T-cell (primary cell): ENCODE data around the gene PUS7. TPM values are rescaled to one million over a fixed set of nuclear protein-coding genes. Genes with fewer than 3 reads are reported as not detected.

Experiments used
- ATAC-seq, 4 experiments: fragments of 200-7000 bp in 3 of 4; fragments of 150-1000 bp in 1 of 4; cut with Tn5 transposase; replicated peaks in 1 of 4; 1 replicate in 3 of 4; 2 replicates in 1 of 4; pipeline ENCODE4 v1.10.0; 2021; ENCODE audit warnings: moderate library complexity in 3 of 4, mild to moderate bottlenecking in 2 of 4, moderate number of reproducible peaks in 1 of 4
- CTCF ChIA-PET, 2 donors: fragments of 300-600 bp; sonication (Branson Sonifier 250); formaldehyde crosslinking; loops; one replicate each; lab custom pipeline; 2022; ENCODE audit warnings: antibody characterized with exemption in 2 of 2; lab: Charles Lee
- POLR2A ChIA-PET, 2 donors: fragments of 300-600 bp; sonication (Branson Sonifier 250); formaldehyde crosslinking; loops; one replicate each; lab custom pipeline; 2022; ENCODE audit warnings: antibody characterized with exemption in 2 of 2; lab: Charles Lee
- DNase-seq, 35 experiments: peaks; one replicate each; pipeline versions ENCODE4 v3.0.0 to v3.0.0-alpha.2; 2013 to 2023
- H3K27ac ChIP-seq: one replicate; pipeline ENCODE4 v1.5.1; 2013; ENCODE audit warnings: low read length
- H3K27me3 ChIP-seq, 2 experiments: replicated peaks in 1 of 2; 1 replicate in 1 of 2; 2 replicates in 1 of 2; pipeline versions ENCODE4 v1.6.1 to v1.7.0; 2013; ENCODE audit warnings: low read length in 1 of 2, mixed read lengths in 1 of 2; ENCODE audit not compliant: control insufficient read depth in 2 of 2, insufficient read depth in 2 of 2; ENCODE audit errors: extremely low read depth in 1 of 2
- H3K36me3 ChIP-seq, 2 donors: 1 replicate in 1 of 2; 2 replicates in 1 of 2; pipeline versions ENCODE4 v1.6.1 to v1.7.0; 2013; ENCODE audit warnings: low read length in 1 of 2; ENCODE audit not compliant: control insufficient read depth in 2 of 2, insufficient read depth in 1 of 2; ENCODE audit errors: extremely low read depth in 1 of 2
- H3K4me1 ChIP-seq, 2 experiments: 1 replicate in 1 of 2; 2 replicates in 1 of 2; pipeline versions ENCODE4 v1.6.1 to v1.7.0; 2013; ENCODE audit warnings: low read length in 2 of 2, mixed read lengths in 1 of 2; ENCODE audit not compliant: insufficient read depth in 2 of 2, control insufficient read depth in 1 of 2; ENCODE audit errors: extremely low read depth in 1 of 2
- H3K4me3 ChIP-seq, 2 donors: 1 replicate in 1 of 2; 2 replicates in 1 of 2; pipeline versions ENCODE4 v1.5.1 to v1.7.0; 2013; ENCODE audit warnings: mild to moderate bottlenecking in 2 of 2, low read length in 1 of 2, moderate library complexity in 1 of 2; ENCODE audit not compliant: control insufficient read depth in 1 of 2; ENCODE audit errors: extremely low read depth in 1 of 2
- H3K9me3 ChIP-seq: 2 replicates; pipeline ENCODE4 v1.7.0; 2013
- H3K27ac Mint-ChIP-seq, 2 donors: one replicate each; pipeline ENCODE4 v1.8.0; 2020 to 2021; ENCODE audit warnings: mild to moderate bottlenecking in 2 of 2, mixed read lengths in 2 of 2
- H3K27me3 Mint-ChIP-seq, 2 donors: one replicate each; pipeline ENCODE4 v1.8.0; 2021 to 2022; ENCODE audit warnings: mixed read lengths in 2 of 2
- H3K36me3 Mint-ChIP-seq: one replicate; pipeline ENCODE4 v1.8.0; 2021; ENCODE audit warnings: mixed read lengths
- H3K4me1 Mint-ChIP-seq, 3 donors: one replicate each; pipeline ENCODE4 v1.8.0; 2020 to 2022; ENCODE audit warnings: mixed read lengths in 3 of 3, mild to moderate bottlenecking in 1 of 3
- H3K4me3 Mint-ChIP-seq, 3 donors: one replicate each; pipeline ENCODE4 v1.8.0; 2020 to 2022; ENCODE audit warnings: mild to moderate bottlenecking in 3 of 3, mixed read lengths in 3 of 3, moderate library complexity in 3 of 3
- H3K9me3 Mint-ChIP-seq, 3 donors: one replicate each; pipeline ENCODE4 v1.8.0; 2020 to 2022; ENCODE audit warnings: mixed read lengths in 3 of 3
- WGBS: methylation state at CpG from one replicate; pipeline ENCODE4 v1.1.5; 2013; ENCODE audit warnings: missing lambda C conversion rate; ENCODE audit not compliant: insufficient coverage; 5-methylcytosine and 5-hydroxymethylcytosine counted together
- total RNA-seq, 35 experiments: library from RNA in 6 of 35; stranded (reverse) in 6 of 35; fragments of 120-200 nt in 1 of 35; gene quantifications; one replicate each; pipeline versions ENCODE4 v1.2.1 to v1.2.4 and lab custom pipeline; 2013 to 2026

Gene PUS7
- total RNA-seq, 5 donors from 2014 or later (not counting 1 experiment from before 2014, with no cell fraction given): 3.6 to 10.2 (median 5.7) TPM

GRCh38 chr7:105512926-105513526 lies 9.0 kb downstream of the PUS7 start:
- Mint-ChIP-seq H3K27ac (no peak overlapping the region), H3K27me3 (no peaks in the 10 kb centered on the region), H3K4me1 (peaks cover 9 to 16% (median 10%) of the 10 kb centered on the region in 3 donors), H3K4me3 (no peak overlapping the region), H3K9me3 (no peaks in the 10 kb centered on the region), H3K36me3 (peaks cover 11% of the 10 kb centered on the region)
- no peaks in the 10 kb centered on the region for H3K27me3 ChIP-seq
- CTCF ChIA-PET: no interaction called here
- H3K9me3 ChIP-seq: no peaks in the 10 kb centered on the region
- no peak overlapping the region for H3K4me3 ChIP-seq
- whole genome bisulfite sequencing: 81% methylated on average over 2 of the region's 4 CpGs
- DNase-seq: no peak
- H3K27ac ChIP-seq: no peak overlapping the region
- POLR2A ChIA-PET: no interaction called here
- no peak for ATAC-seq
- no peaks in the 10 kb centered on the region for H3K4me1 ChIP-seq
- peaks cover 0 to 4% of the 10 kb centered on the region in 2 donors for H3K36me3 ChIP-seq

- ATAC-seq (no peak), DNase-seq (no peak)
- Histone ChIP-seq H3K36me3 (peaks cover 0 to 4% of the 10 kb centered on the region in 2 donors), H3K27me3 (no peaks in the 10 kb centered on the region), H3K4me3 (no peak overlapping the region), H3K9me3 (no peaks in the 10 kb centered on the region), H3K4me1 (no peaks in the 10 kb centered on the region), H3K27ac (no peak overlapping the region)
- Mint-ChIP-seq H3K9me3 (no peaks in the 10 kb centered on the region), H3K4me1 (peaks cover 9 to 16% (median 10%) of the 10 kb centered on the region in 3 donors), H3K27me3 (no peaks in the 10 kb centered on the region), H3K27ac (peak overlapping the region in 1 of 2 donors; percentile 11), H3K36me3 (peaks cover 12% of the 10 kb centered on the region), H3K4me3 (no peak overlapping the region)
- POLR2A ChIA-PET: no interaction called here
- WGBS: 100% methylated on average over 1 of the region's 4 CpGs
- CTCF ChIA-PET: no interaction called here
These were observed 9.7 kb downstream of the PUS7 start for GRCh38 chr7:105512415-105512814.

- no peak overlapping the region for H3K4me3 Mint-ChIP-seq
- no peak for ATAC-seq
- H3K27me3 Mint-ChIP-seq: no peaks in the 10 kb centered on the region
- Histone ChIP-seq H3K4me1 (no peaks in the 10 kb centered on the region), H3K9me3 (no peaks in the 10 kb centered on the region), H3K27me3 (no peaks in the 10 kb centered on the region), H3K27ac (no peak overlapping the region), H3K36me3 (peaks cover 0 to 5% of the 10 kb centered on the region in 2 donors), H3K4me3 (no peak overlapping the region)
- H3K9me3 Mint-ChIP-seq: no peaks in the 10 kb centered on the region
- ChIA-PET CTCF (no interaction called here), POLR2A (no interaction called here)
- DNase-seq: no peak
- peaks cover 46% of the 10 kb centered on the region for H3K36me3 Mint-ChIP-seq
- 97% methylated on average over 5 of the region's 9 CpGs for whole genome bisulfite sequencing
- no peaks in the 10 kb centered on the region for H3K4me1 Mint-ChIP-seq
- no peak overlapping the region for H3K27ac Mint-ChIP-seq
These were observed 19.9 kb downstream of the PUS7 start for GRCh38 chr7:105502173-105502572.

GRCh38 chr7:105497016-105497415 lies 25.1 kb downstream of the PUS7 start:
- Mint-ChIP-seq H3K27me3 (no peaks in the 10 kb centered on the region), H3K4me3 (no peak overlapping the region), H3K36me3 (peaks cover 25% of the 10 kb centered on the region), H3K9me3 (no peaks in the 10 kb centered on the region), H3K4me1 (no peaks in the 10 kb centered on the region), H3K27ac (no peak overlapping the region)
- Histone ChIP-seq H3K9me3 (no peaks in the 10 kb centered on the region), H3K36me3 (peaks cover 0 to 1% of the 10 kb centered on the region in 2 donors), H3K27me3 (no peaks in the 10 kb centered on the region), H3K4me3 (no peak overlapping the region), H3K4me1 (no peaks in the 10 kb centered on the region), H3K27ac (no peak overlapping the region)
- ATAC-seq (no peak), DNase-seq (no peak)
- CTCF ChIA-PET: no interaction called here
- no CpG with 5 or more reads among the region's 5 CpGs for WGBS
- POLR2A ChIA-PET: no interaction called here

GRCh38 chr7:105496521-105496920 lies 25.6 kb downstream of the PUS7 start:
- CTCF ChIA-PET: no interaction called here
- DNase-seq (no peak), ATAC-seq (no peak)
- no peak overlapping the region for H3K4me3 Mint-ChIP-seq
- H3K27ac Mint-ChIP-seq: no peak overlapping the region
- no CpG with 5 or more reads among the region's 2 CpGs for WGBS
- Histone ChIP-seq H3K27me3 (no peaks in the 10 kb centered on the region), H3K4me3 (no peak overlapping the region), H3K9me3 (no peaks in the 10 kb centered on the region), H3K4me1 (no peaks in the 10 kb centered on the region), H3K27ac (no peak overlapping the region), H3K36me3 (no peaks in the 10 kb centered on the region)
- no peaks in the 10 kb centered on the region for H3K27me3 Mint-ChIP-seq
- POLR2A ChIA-PET: no interaction called here
- peaks cover 22% of the 10 kb centered on the region for H3K36me3 Mint-ChIP-seq
- no peaks in the 10 kb centered on the region for H3K9me3 Mint-ChIP-seq
- H3K4me1 Mint-ChIP-seq: no peaks in the 10 kb centered on the region

GRCh38 chr7:105493923-105494315 lies 28.2 kb downstream of the PUS7 start:
- CTCF ChIA-PET: interaction anchor here in 1 of 2 donors (0.7 kb wide), 1 partner anchor 177 kb away, joined by 7 read pairs; no protein-coding TSS in a partner anchor
- 100% methylated on average over 1 of the region's 5 CpGs for WGBS
- no peak overlapping the region for H3K4me3 Mint-ChIP-seq
- Histone ChIP-seq H3K36me3 (no peaks in the 10 kb centered on the region), H3K4me1 (no peaks in the 10 kb centered on the region), H3K4me3 (no peak overlapping the region), H3K27me3 (no peaks in the 10 kb centered on the region), H3K9me3 (no peaks in the 10 kb centered on the region), H3K27ac (no peak overlapping the region)
- DNase-seq (no peak), ATAC-seq (no peak)
- no peak overlapping the region for H3K27ac Mint-ChIP-seq
- POLR2A ChIA-PET: no interaction called here
- peaks cover 4% of the 10 kb centered on the region for H3K36me3 Mint-ChIP-seq
- no peaks in the 10 kb centered on the region for H3K27me3 Mint-ChIP-seq
- H3K9me3 Mint-ChIP-seq: no peaks in the 10 kb centered on the region
- no peaks in the 10 kb centered on the region for H3K4me1 Mint-ChIP-seq
